ENCODE results near the gene BPIFB2. TPM values are rescaled to one million over a fixed set of nuclear protein-coding genes. Genes with fewer than 3 reads are reported as not detected.

Gene BPIFB2
- total RNA-seq, 1 donor from 2014 or later = not detected

GRCh38 chr20:32979201-32979998 lies 28.1 kb upstream of the BPIFB2 start:
- no peak overlapping the region for H3K4me3 Mint-ChIP-seq (ENCODE audit: unreplicated experiment)
- peaks cover 2% of the 10 kb centered on the region for H3K9me3 Mint-ChIP-seq (ENCODE audit: unreplicated experiment)
- DNase-seq = no peak
- H3K4me1 Mint-ChIP-seq (ENCODE audit: low read depth, unreplicated experiment) = peaks cover 6% of the 10 kb centered on the region
- TF ChIP-seq CTCF (IDR thresholded peaks at IDR 0.05; ENCODE audit: partially characterized antibody, unreplicated experiment) = no peak
- no peak overlapping the region for H3K27ac Mint-ChIP-seq (ENCODE audit: unreplicated experiment)
- H3K27me3 Mint-ChIP-seq (ENCODE audit: unreplicated experiment) = no peaks in the 10 kb centered on the region
- H3K36me3 Mint-ChIP-seq (ENCODE audit: unreplicated experiment) = no peaks in the 10 kb centered on the region

- peak; percentile 32 for DNase-seq
- TF ChIP-seq CTCF (IDR thresholded peaks at IDR 0.05; ENCODE audit: partially characterized antibody, unreplicated experiment) = no peak
- H3K27me3 Mint-ChIP-seq (ENCODE audit: unreplicated experiment) = no peaks in the 10 kb centered on the region
- H3K4me3 Mint-ChIP-seq (ENCODE audit: unreplicated experiment) = no peak overlapping the region
- peak overlapping the region; percentile 62 for H3K27ac Mint-ChIP-seq (ENCODE audit: unreplicated experiment)
- H3K36me3 Mint-ChIP-seq (ENCODE audit: unreplicated experiment) = no peaks in the 10 kb centered on the region
- peaks cover 2% of the 10 kb centered on the region for H3K9me3 Mint-ChIP-seq (ENCODE audit: unreplicated experiment)
- peaks cover 6% of the 10 kb centered on the region for H3K4me1 Mint-ChIP-seq (ENCODE audit: low read depth, unreplicated experiment)
Measured at GRCh38 chr20:32980131-32980941, 27.2 kb upstream of the BPIFB2 start.

GRCh38 chr20:32980990-32981389 lies 26.5 kb upstream of the BPIFB2 start:
- no peak for TF ChIP-seq CTCF (IDR thresholded peaks at IDR 0.05; ENCODE audit: partially characterized antibody, unreplicated experiment)
- H3K4me1 Mint-ChIP-seq (ENCODE audit: low read depth, unreplicated experiment) = peaks cover 6% of the 10 kb centered on the region
- H3K27me3 Mint-ChIP-seq (ENCODE audit: unreplicated experiment) = no peaks in the 10 kb centered on the region
- DNase-seq = no peak
- no peaks in the 10 kb centered on the region for H3K36me3 Mint-ChIP-seq (ENCODE audit: unreplicated experiment)
- no peak overlapping the region for H3K4me3 Mint-ChIP-seq (ENCODE audit: unreplicated experiment)
- H3K27ac Mint-ChIP-seq (ENCODE audit: unreplicated experiment) = no peak overlapping the region
- peaks cover 2% of the 10 kb centered on the region for H3K9me3 Mint-ChIP-seq (ENCODE audit: unreplicated experiment)

GRCh38 chr20:32982617-32983458 lies 24.7 kb upstream of the BPIFB2 start:
- no peaks in the 10 kb centered on the region for H3K36me3 Mint-ChIP-seq (ENCODE audit: unreplicated experiment)
- no peak overlapping the region for H3K27ac Mint-ChIP-seq (ENCODE audit: unreplicated experiment)
- H3K9me3 Mint-ChIP-seq (ENCODE audit: unreplicated experiment) = peaks cover 2% of the 10 kb centered on the region
- TF ChIP-seq CTCF (IDR thresholded peaks at IDR 0.05; ENCODE audit: partially characterized antibody, unreplicated experiment) = no peak
- no peak overlapping the region for H3K4me3 Mint-ChIP-seq (ENCODE audit: unreplicated experiment)
- DNase-seq = peak; percentile 34
- peaks cover 6% of the 10 kb centered on the region for H3K4me1 Mint-ChIP-seq (ENCODE audit: low read depth, unreplicated experiment)
- H3K27me3 Mint-ChIP-seq (ENCODE audit: unreplicated experiment) = no peaks in the 10 kb centered on the region
